LHCN-M2 (cell line): ENCODE measurements around the gene TP53BP1. TPM values are rescaled to one million over a fixed set of nuclear protein-coding genes. Genes with fewer than 3 reads are reported as not detected.

Source experiments
- total RNA-seq: library from RNA; depleted of rRNA; stranded (reverse); fragments of >200 nt; gene quantifications from 2 replicates; pipeline ENCODE4 v1.2.3, GENCODE V29; 2014; rRNA removed

The TP53BP1 gene
- total RNA-seq, 1 experiment from 2014 or later = 46.0 TPM

Other genes with a start within 250 kb of the TP53BP1 start
- gene TGM5, start 226.2 kb downstream of the TP53BP1 start, total RNA-seq = 0.64 TPM in 1 of 2 replicates, not detected in the other
- not detected in 2 replicates for gene TGM7, start 190.9 kb downstream of the TP53BP1 start, total RNA-seq
- gene LCMT2, start 162.6 kb downstream of the TP53BP1 start, total RNA-seq = 10.4 and 13.8 TPM in 2 replicates
- gene ZSCAN29, start 122.1 kb downstream of the TP53BP1 start, total RNA-seq = 20.8 and 24.2 TPM in 2 replicates
- gene TUBGCP4, start 122.1 kb downstream of the TP53BP1 start, total RNA-seq = 13.8 and 15.6 TPM in 2 replicates
- 52.7 and 61.2 TPM in 2 replicates for gene MAP1A, start 24.5 kb upstream of the TP53BP1 start, total RNA-seq
- gene PPIP5K1, start 97.1 kb upstream of the TP53BP1 start, total RNA-seq = 6.5 and 10.2 TPM in 2 replicates
- gene CKMT1B, start 100.9 kb upstream of the TP53BP1 start, total RNA-seq = not detected in 2 replicates
- gene STRC, start 125.6 kb upstream of the TP53BP1 start, total RNA-seq = not detected in 2 replicates
- 0.29 and 0.58 TPM in 2 replicates for gene CATSPER2, start 155.7 kb upstream of the TP53BP1 start, total RNA-seq
- not detected in 2 replicates for gene CKMT1A, start 200.7 kb upstream of the TP53BP1 start, total RNA-seq